ENCODE measurements around the gene AS3MT. TPM values are rescaled to one million over a fixed set of nuclear protein-coding genes. Genes with fewer than 3 reads are reported as not detected.

The AS3MT gene
- total and polyA plus RNA-seq, 10 of the 15 experiments (the other 5 are each of a cell fraction or from before 2014, with no cell fraction given) = 0.11 to 1.0 (median 0.39) TPM; not detected in 2

- H2AFZ ChIP-seq (ENCODE audit: control insufficient read depth, low read depth, low read length) = no peak overlapping the region
- H3K9ac ChIP-seq (ENCODE audit: control insufficient read depth, insufficient read depth, low read length) = no peak overlapping the region
- FAIRE-seq (no peak), DNase-seq (ENCODE audit: low read depth, low spot score) (no peak), ATAC-seq (no peak)
- H3K27me3 ChIP-seq (replicated peaks in 1 of 2; ENCODE audit: control insufficient read depth in 2 of 2, insufficient read depth in 2 of 2, low read length in 1 of 2) = no peaks in the 10 kb centered on the region
- no peaks in the 10 kb centered on the region for H3K9me3 ChIP-seq (replicated peaks; ENCODE audit: control insufficient read depth, insufficient read depth, low read length)
- no peaks in the 10 kb centered on the region for H3K79me2 ChIP-seq (ENCODE audit: control insufficient read depth, insufficient read depth, low read length)
- no peak overlapping the region for H3K4me3 ChIP-seq
- CTCF ChIA-PET = interaction anchor here (0.7 to 0.8 kb wide), 2 partner anchors 25 to 73 kb away, joined by 3 to 7 read pairs; no protein-coding TSS in a partner anchor
- no peaks in the 10 kb centered on the region for H4K20me1 ChIP-seq (ENCODE audit: control insufficient read depth, insufficient read depth)
- no peak overlapping the region for H3K4me2 ChIP-seq (ENCODE audit: control insufficient read depth, insufficient read depth)
- no peaks in the 10 kb centered on the region; a peak in 1 of 4 replicates for H3K36me3 ChIP-seq (ENCODE audit: control insufficient read depth in 2 of 2, insufficient read depth in 2 of 2, low read length in 1 of 2)
- H3K4me1 ChIP-seq (ENCODE audit: control insufficient read depth, insufficient read depth, low read length) = no peaks in the 10 kb centered on the region
- in situ Hi-C loops (cut with MboI) = no loop called here
- SMC1A ChIA-PET (ENCODE audit: uncharacterized antibody, unreplicated experiment) = no interaction called here
- POLR2A ChIA-PET = interaction anchor here (0.6 kb wide), 1 partner anchor 670 kb away, joined by 3 read pairs; no protein-coding TSS in a partner anchor
- RAD21 ChIA-PET (ENCODE audit: unreplicated experiment) = no interaction called here
- no TSS peak for BruUV-seq (replicated peaks)
- 100% methylated on average over 2 of the region's 2 CpGs for WGBS (ENCODE audit: insufficient coverage, insufficient replicate concordance, low lambda C conversion rate, missing lambda C conversion rate)
- H3K27ac ChIP-seq (ENCODE audit: control insufficient read depth, insufficient read depth) = no peak overlapping the region
- intact Hi-C loops (cut with micrococcal nuclease; ENCODE audit: unreplicated experiment) = no loop called here
- TF ChIP-seq ZBTB33 (IDR thresholded peaks at IDR 0.05) = no peak
- TF ChIP-seq PAX5 (IDR thresholded peaks at IDR 0.05; ENCODE audit: borderline replicate concordance, low read depth, low read length) = no peak
- TF ChIP-seq IRF3 (IDR thresholded peaks at IDR 0.05) = no peak
- no peak for TF ChIP-seq EZH2 (IDR thresholded peaks at IDR 0.05; ENCODE audit: borderline replicate concordance, control insufficient read depth, low read depth, low read length)
- TF ChIP-seq TCF3 (IDR thresholded peaks at IDR 0.05; ENCODE audit: borderline replicate concordance, insufficient read depth, low read depth, low read length) = no peak
- TF ChIP-seq ATF7 (IDR thresholded peaks at IDR 0.05; ENCODE audit: low read depth) = no peak
- no peak for TF ChIP-seq ZNF384 (IDR thresholded peaks at IDR 0.05; ENCODE audit: borderline replicate concordance, low read depth, low read length)
- TF ChIP-seq USF1 (IDR thresholded peaks at IDR 0.05; ENCODE audit: borderline replicate concordance, extremely low read length, insufficient read depth, low read depth, low read length) = no peak
- no peak for TF ChIP-seq MLLT1 (IDR thresholded peaks at IDR 0.05)
- TF ChIP-seq IRF5 (IDR thresholded peaks at IDR 0.05; ENCODE audit: borderline replicate concordance) = no peak
- no peak for TF ChIP-seq BMI1 (IDR thresholded peaks at IDR 0.05; ENCODE audit: borderline replicate concordance)
- TF ChIP-seq FOXK2 (IDR thresholded peaks at IDR 0.05) = no peak
- no peak for TF ChIP-seq CEBPZ (IDR thresholded peaks at IDR 0.05; ENCODE audit: low read depth, low read length)
These were observed 9.4 kb upstream of the AS3MT start for GRCh38 chr10:102859911-102860310.
